HG02938 (cell line): ENCODE results near the gene MAP3K6.
"Not testable (repeated sequence)": the region's sequence is repeated elsewhere in the genome, so short reads cannot be mapped to it uniquely, and the experiment has no call there.

Experiments
- ATAC-seq: cut with Tn5 transposase; IDR thresholded peaks from one replicate; pipeline ENCODE4 v1.9.1; 2021; ENCODE audit warnings: mild to moderate bottlenecking, moderate library complexity; ENCODE audit not compliant: unreplicated experiment

Gene MAP3K6, protein sequence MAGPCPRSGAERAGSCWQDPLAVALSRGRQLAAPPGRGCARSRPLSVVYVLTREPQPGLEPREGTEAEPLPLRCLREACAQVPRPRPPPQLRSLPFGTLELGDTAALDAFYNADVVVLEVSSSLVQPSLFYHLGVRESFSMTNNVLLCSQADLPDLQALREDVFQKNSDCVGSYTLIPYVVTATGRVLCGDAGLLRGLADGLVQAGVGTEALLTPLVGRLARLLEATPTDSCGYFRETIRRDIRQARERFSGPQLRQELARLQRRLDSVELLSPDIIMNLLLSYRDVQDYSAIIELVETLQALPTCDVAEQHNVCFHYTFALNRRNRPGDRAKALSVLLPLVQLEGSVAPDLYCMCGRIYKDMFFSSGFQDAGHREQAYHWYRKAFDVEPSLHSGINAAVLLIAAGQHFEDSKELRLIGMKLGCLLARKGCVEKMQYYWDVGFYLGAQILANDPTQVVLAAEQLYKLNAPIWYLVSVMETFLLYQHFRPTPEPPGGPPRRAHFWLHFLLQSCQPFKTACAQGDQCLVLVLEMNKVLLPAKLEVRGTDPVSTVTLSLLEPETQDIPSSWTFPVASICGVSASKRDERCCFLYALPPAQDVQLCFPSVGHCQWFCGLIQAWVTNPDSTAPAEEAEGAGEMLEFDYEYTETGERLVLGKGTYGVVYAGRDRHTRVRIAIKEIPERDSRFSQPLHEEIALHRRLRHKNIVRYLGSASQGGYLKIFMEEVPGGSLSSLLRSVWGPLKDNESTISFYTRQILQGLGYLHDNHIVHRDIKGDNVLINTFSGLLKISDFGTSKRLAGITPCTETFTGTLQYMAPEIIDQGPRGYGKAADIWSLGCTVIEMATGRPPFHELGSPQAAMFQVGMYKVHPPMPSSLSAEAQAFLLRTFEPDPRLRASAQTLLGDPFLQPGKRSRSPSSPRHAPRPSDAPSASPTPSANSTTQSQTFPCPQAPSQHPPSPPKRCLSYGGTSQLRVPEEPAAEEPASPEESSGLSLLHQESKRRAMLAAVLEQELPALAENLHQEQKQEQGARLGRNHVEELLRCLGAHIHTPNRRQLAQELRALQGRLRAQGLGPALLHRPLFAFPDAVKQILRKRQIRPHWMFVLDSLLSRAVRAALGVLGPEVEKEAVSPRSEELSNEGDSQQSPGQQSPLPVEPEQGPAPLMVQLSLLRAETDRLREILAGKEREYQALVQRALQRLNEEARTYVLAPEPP (N-terminal part only)

DNA sequence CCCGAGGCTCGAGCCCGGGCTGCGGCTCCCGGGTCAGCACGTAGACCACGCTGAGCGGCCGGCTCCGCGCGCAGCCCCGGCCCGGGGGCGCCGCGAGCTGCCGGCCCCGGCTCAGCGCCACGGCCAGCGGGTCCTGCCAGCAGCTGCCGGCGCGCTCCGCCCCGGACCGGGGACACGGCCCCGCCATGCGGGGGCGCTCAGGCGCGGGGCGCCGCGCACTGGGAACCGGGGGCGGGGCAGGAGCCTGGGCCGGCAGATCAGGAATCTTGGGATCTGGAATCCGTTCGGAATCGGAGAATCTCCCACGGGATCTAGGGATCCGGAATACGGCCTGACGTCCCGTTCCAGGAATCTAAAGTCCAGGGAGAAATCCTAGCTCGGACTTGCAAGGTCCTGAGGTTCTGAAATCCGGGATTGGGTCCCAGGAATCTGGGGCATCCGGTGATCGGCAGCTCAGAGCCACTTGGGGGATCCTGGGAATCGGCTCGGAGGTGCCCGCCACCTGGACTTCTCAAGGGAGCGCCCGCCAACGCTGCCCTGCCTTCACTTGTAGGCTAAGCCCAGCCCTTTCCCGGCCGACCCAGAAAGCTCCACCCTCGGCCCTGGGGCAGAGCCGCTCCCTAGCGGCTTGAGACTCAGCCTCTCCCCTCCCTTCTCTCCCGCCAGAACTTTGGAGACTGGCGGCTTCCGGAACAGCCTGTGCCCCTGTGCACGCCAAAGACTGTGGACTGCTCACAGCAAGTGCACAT lies at the start of gene MAP3K6:
Gene MAP3K6 (minus strand): TSS at position 551 of the 749 bp plus-strand sequence. CDS start 364 bp downstream, at position 187.
- no peak for ATAC-seq

DNA sequence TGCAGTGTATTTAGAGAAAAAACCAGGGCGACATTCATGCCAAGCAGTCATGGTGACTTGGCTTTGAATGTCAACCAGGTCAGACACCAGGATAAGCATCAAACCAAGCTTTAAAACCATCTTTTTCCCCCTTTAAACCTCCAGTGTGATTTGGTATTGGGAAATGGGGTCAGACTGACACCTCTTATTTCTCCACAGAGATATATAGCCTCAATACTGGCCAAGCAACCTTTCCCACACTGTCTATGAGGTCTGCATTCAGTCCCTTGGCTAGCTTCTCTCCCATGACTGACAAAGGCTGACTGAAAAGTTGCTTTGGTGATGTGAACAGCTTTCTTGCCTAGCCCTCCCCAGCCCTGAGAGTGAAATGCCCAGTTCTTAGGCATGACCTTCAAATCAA lies 47.3 kb upstream of the MAP3K6 start:
- no peak for ATAC-seq

DNA sequence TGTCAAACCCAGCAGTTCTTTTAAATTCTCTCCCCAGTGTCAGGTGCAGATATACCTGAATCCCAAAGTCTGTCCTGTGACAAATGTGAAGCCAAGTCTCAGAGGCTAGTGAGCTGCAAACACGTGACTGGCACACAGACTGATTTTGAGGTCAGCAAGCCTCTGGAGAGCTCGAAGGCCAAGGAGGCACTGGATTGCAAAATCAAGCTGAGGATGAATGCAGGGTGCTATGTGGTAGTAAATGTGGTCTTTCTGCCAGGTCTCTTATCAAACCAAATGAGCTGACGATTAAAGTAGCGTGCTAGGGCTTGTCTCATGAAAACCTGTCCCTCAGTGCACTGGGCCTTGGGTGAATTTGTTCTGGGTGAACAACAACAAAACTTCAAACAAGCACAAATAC lies 46.2 kb upstream of the MAP3K6 start:
- no peak for ATAC-seq

DNA sequence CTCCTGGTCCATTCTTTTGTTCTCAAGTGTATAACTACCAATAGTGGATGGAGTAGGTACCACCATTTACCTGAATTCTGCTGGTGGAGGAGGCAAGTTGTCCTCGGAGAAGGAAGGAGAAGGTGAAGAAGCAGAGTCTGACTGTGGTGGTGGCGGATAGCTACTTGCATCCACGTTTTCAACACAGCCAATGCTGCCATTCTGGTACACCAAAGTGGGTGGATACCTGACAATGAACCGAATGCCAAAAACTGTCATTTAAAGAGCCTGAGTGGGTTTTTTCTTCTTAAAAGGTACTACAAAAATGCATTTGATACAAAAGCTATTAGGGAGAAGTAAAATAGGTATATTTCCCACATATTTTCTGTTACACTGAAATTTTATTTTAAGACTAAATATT lies 45.7 kb upstream of the MAP3K6 start:
- ATAC-seq = no peak

DNA sequence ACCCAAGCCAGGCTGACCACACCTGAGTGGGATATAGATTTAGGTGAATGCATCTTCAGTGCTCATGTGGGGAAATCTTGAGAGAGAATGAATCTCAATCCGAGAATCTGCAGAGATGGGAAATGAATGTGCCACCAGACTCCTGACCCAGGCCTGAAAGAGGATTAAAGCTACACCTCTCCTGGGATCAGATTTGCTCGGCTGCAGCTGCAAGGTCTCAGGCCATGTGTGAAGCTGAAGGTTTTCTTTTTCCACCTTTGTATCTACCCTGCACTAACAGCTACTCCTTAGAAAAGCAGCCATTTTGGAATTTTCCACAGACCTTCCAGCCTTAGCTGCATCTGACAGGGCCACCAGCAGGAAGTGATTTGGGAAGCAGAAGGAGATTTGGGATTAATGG lies 43.9 kb upstream of the MAP3K6 start:
- ATAC-seq = no peak

DNA sequence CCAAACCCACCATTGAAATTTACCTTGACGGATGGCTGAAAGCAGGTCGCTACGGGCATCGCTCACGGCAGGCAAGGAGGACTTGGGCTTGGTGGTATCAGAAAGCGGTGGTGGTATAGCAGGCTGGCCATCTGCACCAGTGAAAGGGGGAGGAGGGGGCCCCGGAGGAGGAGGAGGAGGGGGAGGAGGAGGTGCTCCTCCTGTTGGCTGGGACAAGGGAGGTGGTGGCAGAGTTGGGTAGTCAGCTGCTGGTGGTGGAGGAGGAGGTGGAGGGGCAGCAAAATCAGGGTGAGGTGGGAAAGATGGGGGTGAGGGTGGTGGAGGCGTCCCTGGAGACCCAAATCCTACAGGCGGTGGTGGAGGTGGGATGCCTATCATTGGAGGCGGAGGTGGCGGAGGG lies 42.9 kb upstream of the MAP3K6 start:
- ATAC-seq = no peak

DNA sequence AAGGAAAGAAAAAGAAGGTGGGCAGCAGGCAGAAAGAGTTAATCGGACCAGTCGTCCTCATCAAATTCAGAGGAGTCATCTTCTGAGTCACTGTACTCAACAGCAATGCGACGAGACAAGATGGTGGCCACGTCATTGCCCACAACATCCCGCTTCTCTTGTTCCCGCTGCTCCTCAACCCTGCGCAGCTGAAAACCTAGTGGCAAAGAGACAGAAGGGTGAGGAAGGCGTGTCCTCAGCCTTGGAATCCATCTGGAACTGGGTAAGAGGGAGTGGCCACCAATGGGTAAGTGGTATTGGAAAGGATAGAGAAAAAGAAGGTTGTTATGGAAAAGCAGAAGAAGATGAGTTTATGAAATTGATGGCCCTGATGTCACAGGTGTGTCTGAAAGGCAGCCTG lies 41.4 kb upstream of the MAP3K6 start:
- no peak for ATAC-seq

DNA sequence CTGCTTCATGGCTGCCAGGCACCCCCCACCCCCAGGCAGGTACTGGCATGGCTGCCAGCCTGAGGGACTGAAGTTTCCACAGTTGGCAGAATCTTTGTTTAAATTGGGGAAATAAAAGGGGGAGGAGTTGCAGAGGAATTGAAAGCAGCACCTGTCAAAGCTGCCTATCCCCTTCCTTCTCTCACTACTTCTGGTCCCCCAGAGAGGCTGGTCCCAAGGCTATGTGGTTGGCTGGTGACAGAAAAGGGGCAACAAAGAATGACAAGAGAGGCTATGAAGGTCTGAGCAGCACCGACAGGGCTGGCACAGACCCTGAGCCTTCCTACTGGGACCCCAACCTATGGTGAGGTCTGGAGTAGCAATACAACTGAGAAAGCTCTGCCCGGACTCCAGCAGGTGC lies 40.0 kb upstream of the MAP3K6 start:
- ATAC-seq = not testable (repeated sequence)

DNA sequence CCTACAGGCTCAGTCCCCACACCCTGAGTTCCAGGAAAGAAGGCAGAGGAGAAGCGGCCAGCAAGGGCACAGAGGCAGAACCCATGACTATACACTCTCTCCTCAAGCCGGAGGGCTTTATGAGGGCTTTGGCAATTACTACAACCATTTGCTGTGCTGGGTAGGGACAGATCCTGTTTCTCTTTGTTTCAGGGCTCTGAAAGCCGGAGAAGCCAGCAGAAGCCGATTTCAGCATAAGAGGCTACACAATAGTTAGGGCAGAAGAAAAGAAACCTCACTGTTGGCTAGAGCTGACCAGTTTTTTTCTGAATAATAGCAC lies 39.6 kb upstream of the MAP3K6 start:
- ATAC-seq = no peak

DNA sequence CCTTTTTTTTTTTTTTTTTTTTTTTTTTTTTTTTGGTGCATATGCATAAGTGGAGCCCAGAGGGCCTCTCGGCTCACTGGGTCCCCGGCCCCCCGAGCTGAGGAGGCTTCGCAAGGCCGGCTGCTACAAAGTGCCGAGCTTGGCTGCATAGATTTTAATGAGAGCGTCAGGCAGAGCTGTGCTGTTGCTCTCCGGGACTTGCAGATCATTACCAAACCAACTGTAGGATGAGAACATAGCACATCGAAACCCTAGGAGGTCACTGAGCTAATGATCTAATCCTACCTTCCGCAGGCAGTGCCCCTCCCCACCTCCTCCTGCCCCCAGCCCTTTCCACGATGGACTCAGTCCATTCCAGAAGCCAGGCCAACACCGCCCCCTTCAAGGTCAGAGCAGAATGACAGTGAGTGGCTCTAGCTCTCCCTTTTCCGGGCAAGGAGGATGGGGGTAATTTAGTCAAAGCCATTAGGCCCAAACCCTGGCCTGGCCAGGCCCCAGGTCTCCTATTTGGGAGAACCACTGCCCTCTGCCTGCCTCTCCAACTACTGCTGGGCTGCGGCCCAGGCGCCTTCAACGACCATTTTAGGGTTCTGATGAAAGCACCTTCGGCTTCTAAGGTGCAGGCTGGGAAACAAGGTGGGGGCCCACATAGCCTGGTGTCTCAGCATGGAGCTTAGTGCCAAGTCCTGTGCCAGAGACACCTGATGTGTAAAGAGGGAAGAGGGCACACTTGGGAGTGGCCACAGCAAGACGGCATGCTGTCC lies 39.0 kb upstream of the MAP3K6 start:
- ATAC-seq = not testable (repeated sequence)

DNA sequence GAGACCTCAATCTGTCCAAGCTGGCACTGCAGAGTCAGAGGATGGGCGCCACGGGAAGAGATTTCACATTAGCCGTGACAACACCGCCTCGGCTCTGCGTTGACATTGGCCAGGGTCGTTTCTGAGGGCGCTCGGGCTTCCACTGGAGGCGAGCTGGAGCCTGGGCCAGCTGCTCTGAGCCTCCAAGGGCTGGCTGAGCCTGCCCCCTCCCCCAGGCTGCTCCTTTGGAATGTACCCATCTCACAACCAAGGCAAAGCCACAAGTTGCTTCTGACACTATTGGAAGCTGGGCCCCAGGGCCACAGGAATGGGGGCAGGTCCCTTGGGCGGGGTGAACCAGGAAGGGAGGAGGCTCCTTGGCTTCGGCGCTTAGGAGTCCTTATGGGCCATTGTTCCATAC lies 38.3 kb upstream of the MAP3K6 start:
- no peak for ATAC-seq

DNA sequence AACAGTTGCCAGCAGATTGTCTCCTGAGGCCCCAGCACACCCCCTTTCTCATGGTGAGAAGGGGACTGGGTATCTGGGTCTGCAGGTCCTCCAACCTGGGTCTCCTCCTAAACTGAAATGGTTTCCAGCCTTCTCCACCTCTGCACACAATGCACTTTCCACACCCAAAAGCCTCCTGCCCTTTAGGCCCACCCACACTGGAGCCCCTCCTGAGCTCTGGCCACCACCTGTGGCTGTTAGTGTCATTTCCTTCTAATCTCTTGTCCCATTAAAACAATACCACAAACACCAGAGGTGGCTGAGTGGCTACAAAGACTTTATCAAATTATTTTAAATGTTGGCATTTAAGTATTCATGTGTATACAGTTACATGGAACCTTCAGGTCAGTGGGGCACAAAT lies 37.2 kb upstream of the MAP3K6 start:
- no peak for ATAC-seq

DNA sequence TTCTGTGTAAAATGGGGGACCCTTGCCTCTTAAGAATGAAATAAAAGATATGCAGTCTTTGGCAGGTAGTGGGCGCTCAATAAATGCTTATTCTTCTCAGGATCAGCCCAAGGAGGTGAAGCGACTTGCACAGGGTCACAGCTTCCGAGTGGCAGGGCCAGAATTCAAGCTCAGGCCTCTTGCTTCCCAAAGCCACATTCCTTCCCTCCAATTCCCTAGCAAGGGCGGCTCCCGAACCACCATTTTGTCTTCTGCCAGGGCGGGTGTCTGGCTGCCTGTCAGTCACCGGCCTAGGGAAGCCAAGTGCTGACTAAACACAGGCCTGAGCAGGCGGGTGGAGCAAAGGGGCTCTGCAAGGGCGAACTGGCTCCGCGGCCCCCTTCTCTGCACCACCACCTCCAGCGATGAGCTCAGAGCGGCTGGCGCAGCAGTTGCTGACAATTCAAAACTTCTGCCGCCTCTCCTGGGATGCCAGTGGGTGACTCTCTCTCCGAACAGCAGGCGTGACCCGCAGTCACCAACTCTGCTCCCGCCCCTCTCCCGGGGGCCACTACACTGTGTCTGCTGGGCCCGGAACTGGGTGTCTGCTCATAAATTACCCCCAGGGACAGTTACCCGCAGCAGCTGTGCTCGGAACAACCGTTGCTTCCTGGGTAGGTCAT lies 36.4 kb upstream of the MAP3K6 start:
- no peak for ATAC-seq

DNA sequence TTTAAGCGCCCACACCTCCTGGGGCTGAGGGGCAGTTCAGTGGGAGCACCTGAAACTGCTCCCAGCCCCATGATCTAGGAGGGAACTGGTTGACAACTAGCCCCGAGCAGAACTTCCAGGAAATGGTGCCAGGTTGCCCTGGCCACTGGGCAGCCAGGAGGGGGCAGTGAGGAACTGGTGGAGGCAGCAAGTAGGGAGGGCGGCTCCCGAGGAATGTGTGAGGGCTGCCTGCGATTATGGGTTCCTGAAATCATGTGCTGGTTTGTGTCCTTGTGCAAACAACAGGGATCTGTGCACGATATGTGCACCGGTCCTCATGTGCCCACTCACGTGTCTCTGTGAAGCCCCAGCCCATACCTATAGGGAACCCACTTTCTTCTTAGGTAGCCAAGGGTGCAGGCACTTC lies 35.6 kb upstream of the MAP3K6 start:
- ATAC-seq = no peak

DNA sequence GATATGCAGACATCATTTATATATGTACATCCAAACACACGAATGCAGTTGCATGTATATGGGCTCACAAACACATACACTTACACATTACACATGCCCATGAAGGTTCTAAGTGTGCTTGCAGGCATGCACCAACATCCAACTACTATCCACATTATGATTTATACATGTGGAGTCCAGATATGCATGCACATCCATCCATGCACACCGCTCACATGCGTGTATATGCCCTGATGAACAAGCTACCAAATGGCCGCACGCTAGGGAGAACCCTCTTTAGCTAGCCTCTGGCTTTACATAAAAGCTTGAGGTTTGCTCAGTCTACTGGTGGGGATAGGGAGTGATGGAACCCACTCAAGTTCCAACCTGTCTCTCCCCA lies 34.2 kb upstream of the MAP3K6 start:
- no peak for ATAC-seq

DNA sequence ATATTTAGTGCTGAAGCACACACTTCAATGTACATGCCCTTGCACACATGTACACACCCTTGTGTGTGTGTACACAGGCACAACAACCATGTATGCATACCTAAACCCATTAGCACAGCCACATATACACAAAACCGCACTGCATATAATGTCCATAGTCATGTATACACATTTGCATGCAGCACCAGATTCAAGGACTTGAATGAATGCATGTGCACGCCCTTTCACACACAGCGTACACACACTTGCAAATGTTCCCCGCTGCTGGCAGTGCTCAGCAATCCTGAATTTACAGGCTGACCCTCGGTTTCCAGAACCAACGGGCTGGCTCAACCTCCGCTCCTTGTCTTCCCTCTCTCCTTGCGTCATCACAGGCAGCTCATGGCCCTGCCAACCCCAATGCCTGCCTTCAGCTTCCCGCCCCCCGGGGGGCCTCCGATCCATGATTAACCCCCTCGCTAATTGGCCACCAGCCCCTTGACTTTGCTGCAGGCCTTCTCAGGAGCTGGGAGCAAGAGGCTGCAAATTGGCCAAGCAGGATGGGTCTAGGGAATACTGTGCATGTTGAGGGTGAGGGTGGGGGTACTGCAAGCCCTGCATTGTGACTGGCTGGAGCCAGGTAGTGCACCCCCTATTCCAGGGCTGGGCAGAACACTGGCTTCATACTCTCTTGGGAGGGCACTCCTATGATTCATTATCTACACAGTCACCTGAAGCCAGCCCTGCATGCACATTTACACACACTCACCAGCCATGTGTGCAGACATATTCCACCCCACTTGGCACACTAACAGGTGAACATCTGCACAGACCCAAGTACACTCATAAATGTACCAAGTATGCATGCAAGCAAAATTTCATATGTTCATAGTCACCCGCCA lies 33.6 kb upstream of the MAP3K6 start:
- ATAC-seq = no peak

DNA sequence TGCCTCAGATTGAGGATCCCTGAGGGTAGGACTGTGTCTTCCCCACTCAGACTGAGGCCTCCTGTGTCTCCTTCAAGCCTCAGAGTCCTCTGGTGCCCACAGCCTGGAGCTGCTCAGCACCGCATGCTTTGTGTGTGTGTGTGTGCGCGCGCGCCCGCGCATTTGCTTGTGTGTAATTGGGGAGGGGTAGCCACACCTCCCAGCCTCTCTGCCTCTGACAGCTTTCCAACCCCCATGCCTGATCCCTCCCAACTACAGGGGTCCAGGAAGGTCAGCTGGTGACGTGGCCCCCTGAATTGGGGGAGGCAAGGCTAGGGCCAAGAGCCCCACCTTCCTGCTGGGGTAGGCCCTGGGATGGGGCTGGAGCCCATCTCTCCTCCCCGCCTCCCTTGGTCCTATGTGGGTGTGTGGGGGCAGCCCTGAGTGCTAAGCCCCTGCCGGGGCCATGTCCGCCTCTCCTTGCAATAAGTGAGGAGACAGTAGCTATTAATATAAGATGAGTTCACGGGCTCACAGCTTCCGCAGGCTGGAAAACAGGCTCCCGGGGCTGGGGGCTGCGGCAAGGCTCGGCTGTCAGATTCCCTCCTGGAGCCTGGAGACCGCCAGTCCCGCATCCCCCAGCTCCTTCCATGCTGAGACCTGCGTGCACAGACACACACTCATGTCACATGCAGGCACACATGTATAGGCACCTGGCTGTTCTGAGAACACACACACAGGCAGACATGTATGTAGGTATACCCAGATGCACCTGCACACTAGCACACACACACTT lies 32.7 kb upstream of the MAP3K6 start:
- ATAC-seq = no peak
